ACC112 (cell line): ENCODE measurements around the gene OCEL1.

ENCODE experiments used
- H2AFZ ChIP-seq: fragments of 200-600 bp; sonication (generic); one replicate; pipeline ENCODE4 v1.6.0; 2017; ENCODE audit warnings: antibody characterized with exemption, low read length; ENCODE audit not compliant: unreplicated experiment
- H3K27ac ChIP-seq: fragments of 200-600 bp; sonication (generic); 2 replicates; pipeline ENCODE4 v1.5.1; 2014; ENCODE audit warnings: low read depth, mild to moderate bottlenecking, antibody characterized with exemption, low read length, moderate library complexity
- H3K27me3 ChIP-seq: fragments of 200-600 bp; sonication (generic); 2 replicates; pipeline ENCODE4 v1.6.1; 2014; ENCODE audit warnings: mild to moderate bottlenecking, antibody characterized with exemption, low read length, moderate library complexity, mixed read lengths; ENCODE audit not compliant: insufficient read depth
- H3K36me3 ChIP-seq: fragments of 200-600 bp; sonication (generic); 2 replicates; pipeline ENCODE4 v1.6.1; 2016; ENCODE audit warnings: mild to moderate bottlenecking, antibody characterized with exemption, low read length, moderate library complexity, mixed read lengths; ENCODE audit not compliant: insufficient read depth
- H3K4me1 ChIP-seq: fragments of 200-600 bp; sonication (generic); one replicate; pipeline ENCODE4 v1.6.1; 2016; ENCODE audit warnings: low read length, mixed read lengths; ENCODE audit not compliant: insufficient read depth, unreplicated experiment, control insufficient read depth
- H3K4me3 ChIP-seq: fragments of 200-600 bp; sonication (generic); 2 replicates; pipeline ENCODE4 v1.5.1; 2014; ENCODE audit warnings: mild to moderate bottlenecking, low read depth, low read length
- H3K79me2 ChIP-seq: fragments of 200-600 bp; sonication (generic); one replicate; pipeline ENCODE4 v1.6.0; 2016; ENCODE audit warnings: low read length; ENCODE audit not compliant: control insufficient read depth, unreplicated experiment, insufficient read depth

The OCEL1 gene

GRCh38 chr19:17195106-17195505, 30.9 kb upstream of the OCEL1 start:
- no peak overlapping the region for H2AFZ ChIP-seq
- no peaks in the 10 kb centered on the region for H3K79me2 ChIP-seq
- no peak overlapping the region for H3K27ac ChIP-seq
- H3K27me3 ChIP-seq: no peaks in the 10 kb centered on the region
- H3K4me1 ChIP-seq: no peaks in the 10 kb centered on the region
- no peak overlapping the region for H3K4me3 ChIP-seq
- H3K36me3 ChIP-seq: 0 out of 2 replicates have a peak, but pooled peaks cover 2% of the 10 kb centered on the region

- H2AFZ ChIP-seq: no peak overlapping the region
- no peaks in the 10 kb centered on the region for H3K79me2 ChIP-seq
- H3K27ac ChIP-seq: no peak overlapping the region
- H3K4me1 ChIP-seq: no peaks in the 10 kb centered on the region
- no peak overlapping the region for H3K4me3 ChIP-seq
- H3K36me3 ChIP-seq: no peaks in the 10 kb centered on the region; the same call in 1 of the 2 replicates
- no peaks in the 10 kb centered on the region for H3K27me3 ChIP-seq
Observed at GRCh38 chr19:17196610-17197009, 29.4 kb upstream of the OCEL1 start.

- Histone ChIP-seq H2AFZ (no peak overlapping the region), H3K27me3 (no peaks in the 10 kb centered on the region), H3K79me2 (no peaks in the 10 kb centered on the region), H3K36me3 (peaks cover 3% of the 10 kb centered on the region; the same call in 1 of the 2 replicates), H3K4me3 (no peak overlapping the region), H3K27ac (no peak overlapping the region), H3K4me1 (no peaks in the 10 kb centered on the region)
Observed at GRCh38 chr19:17197666-17198065, 28.4 kb upstream of the OCEL1 start.

- H3K79me2 ChIP-seq: no peaks in the 10 kb centered on the region
- H3K27me3 ChIP-seq: no peaks in the 10 kb centered on the region
- no peak overlapping the region for H3K27ac ChIP-seq
- no peak overlapping the region for H2AFZ ChIP-seq
- no peaks in the 10 kb centered on the region for H3K4me1 ChIP-seq
- peaks cover 3% of the 10 kb centered on the region; the same call in 1 of the 2 replicates for H3K36me3 ChIP-seq
- H3K4me3 ChIP-seq: no peak overlapping the region
Observed at GRCh38 chr19:17200408-17201079, 25.5 kb upstream of the OCEL1 start.

- Histone ChIP-seq H3K27me3 (no peaks in the 10 kb centered on the region), H3K4me1 (no peaks in the 10 kb centered on the region), H3K36me3 (peaks cover 3% of the 10 kb centered on the region; the same call in 1 of the 2 replicates), H3K79me2 (no peaks in the 10 kb centered on the region), H2AFZ (no peak overlapping the region), H3K27ac (no peak overlapping the region), H3K4me3 (no peak overlapping the region)
Observed at GRCh38 chr19:17202249-17202648, 23.8 kb upstream of the OCEL1 start.

GRCh38 chr19:17202713-17203112, 23.3 kb upstream of the OCEL1 start:
- Histone ChIP-seq H3K4me3 (no peak overlapping the region), H2AFZ (no peak overlapping the region), H3K36me3 (peaks cover 3% of the 10 kb centered on the region; the same call in 1 of the 2 replicates), H3K27ac (no peak overlapping the region), H3K79me2 (no peaks in the 10 kb centered on the region), H3K27me3 (no peaks in the 10 kb centered on the region), H3K4me1 (no peaks in the 10 kb centered on the region)

GRCh38 chr19:17205237-17206140, 20.5 kb upstream of the OCEL1 start:
- no peak overlapping the region for H3K4me3 ChIP-seq
- H3K36me3 ChIP-seq: peaks cover 3% of the 10 kb centered on the region; the same call in 1 of the 2 replicates
- no peaks in the 10 kb centered on the region for H3K79me2 ChIP-seq
- peaks cover 17% of the 10 kb centered on the region for H3K4me1 ChIP-seq
- H3K27ac ChIP-seq: no peak overlapping the region
- H3K27me3 ChIP-seq: no peaks in the 10 kb centered on the region
- H2AFZ ChIP-seq: no peak overlapping the region

- H3K4me3 ChIP-seq: no peak overlapping the region
- H3K27ac ChIP-seq: no peak overlapping the region
- H3K79me2 ChIP-seq: no peaks in the 10 kb centered on the region
- H2AFZ ChIP-seq: no peak overlapping the region
- no peaks in the 10 kb centered on the region for H3K27me3 ChIP-seq
- H3K4me1 ChIP-seq: peaks cover 19% of the 10 kb centered on the region
- H3K36me3 ChIP-seq: 0 out of 2 replicates have a peak, but pooled peaks cover 1% of the 10 kb centered on the region
Observed at GRCh38 chr19:17206736-17207581, 19.1 kb upstream of the OCEL1 start.

- no peak overlapping the region for H2AFZ ChIP-seq
- peaks cover 20% of the 10 kb centered on the region for H3K4me1 ChIP-seq
- H3K27ac ChIP-seq: peak overlapping the region; percentile 43; the same call in 1 of the 2 replicates
- H3K36me3 ChIP-seq: no peaks in the 10 kb centered on the region; the same call in 1 of the 2 replicates
- no peaks in the 10 kb centered on the region for H3K79me2 ChIP-seq
- H3K4me3 ChIP-seq: no peak overlapping the region
- no peaks in the 10 kb centered on the region for H3K27me3 ChIP-seq
Observed at GRCh38 chr19:17209126-17210036, 16.6 kb upstream of the OCEL1 start.
